HEK293T (cell line): ENCODE data around the gene NREP.

Source experiments
- ARNT ChIP-seq: fragments of 450-650 bp; IDR thresholded peaks from 2 replicates; pipeline ENCODE4 v1.6.1; 2017; ENCODE audit warnings: mild to moderate bottlenecking
- BHLHE40 ChIP-seq: fragments of 450-650 bp; IDR thresholded peaks from 2 replicates; pipeline ENCODE4 v1.6.1; 2016; ENCODE audit warnings: mild to moderate bottlenecking, moderate library complexity, borderline replicate concordance
- ELF4 ChIP-seq: fragments of 450-650 bp; IDR thresholded peaks from 2 replicates; pipeline ENCODE4 v1.6.1; 2017; ENCODE audit warnings: antibody characterized with exemption
- FOXM1 ChIP-seq: fragments of 450-650 bp; IDR thresholded peaks from 2 replicates; pipeline ENCODE4 v1.6.1; 2017; ENCODE audit warnings: mild to moderate bottlenecking, borderline replicate concordance
- SP1 ChIP-seq: fragments of 450-650 bp; IDR thresholded peaks from 2 replicates; pipeline ENCODE4 v1.6.1; 2017
- TARDBP ChIP-seq: fragments of 450-650 bp; IDR thresholded peaks from 2 replicates; pipeline ENCODE4 v1.6.1; 2016

DNA sequence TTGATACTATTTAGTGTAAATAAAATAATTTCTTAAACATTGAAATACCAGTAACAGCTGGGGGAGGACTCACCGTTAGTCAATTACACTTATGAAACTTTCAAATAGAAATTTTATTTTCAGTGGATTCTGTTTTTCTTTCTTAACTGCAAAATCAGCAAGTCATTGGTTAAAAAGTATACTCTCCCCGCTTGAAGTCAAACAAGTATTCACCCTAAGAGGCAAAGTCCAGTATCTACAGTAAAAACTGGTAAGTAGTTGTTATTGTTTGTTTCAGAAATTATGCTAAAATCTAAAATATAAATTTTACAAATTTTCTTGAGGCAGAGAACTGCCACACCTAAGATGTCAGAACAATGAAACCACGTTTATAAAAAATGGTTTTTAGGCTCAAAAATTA, 22.4 kb downstream of the NREP start:
- TF ChIP-seq FOXM1 = no peak
- no peak for TF ChIP-seq ARNT
- no peak for TF ChIP-seq BHLHE40
- TF ChIP-seq SP1 = no peak
- TF ChIP-seq TARDBP = no peak
- TF ChIP-seq ELF4 = no peak
